CD8-positive, alpha-beta memory T cell (primary cell): ENCODE measurements around the gene KLRC3. TPM values are rescaled to one million over a fixed set of nuclear protein-coding genes. Genes with fewer than 3 reads are reported as not detected.
"Not testable (repeated sequence)": the region's sequence is repeated elsewhere in the genome, so short reads cannot be mapped to it uniquely, and the experiment has no call there.

Experiments used
- CTCF ChIA-PET: fragments of 350-600 bp; sonication (Branson Sonifier 250); formaldehyde crosslinking; loops from one replicate; lab custom pipeline; 2021; ENCODE audit warnings: antibody characterized with exemption; lab: Charles Lee
- POLR2A ChIA-PET: fragments of 350-600 bp; sonication (Branson Sonifier 250); formaldehyde crosslinking; loops from one replicate; lab custom pipeline; 2021; ENCODE audit warnings: antibody characterized with exemption; lab: Charles Lee
- DNase-seq, 5 donors: peaks; one replicate each; pipeline versions ENCODE4 v3.0.0 to v3.0.0-alpha.2; 2020 to 2022; ENCODE audit warnings: mixed read lengths in 1 of 5
- H3K27ac ChIP-seq: one replicate; pipeline ENCODE4 v1.7.0; 2013; ENCODE audit warnings: low read depth, mild to moderate bottlenecking, low read length, moderate library complexity
- H3K27me3 ChIP-seq: 2 replicates; pipeline ENCODE4 v1.7.0; 2013; ENCODE audit warnings: low read length, mild to moderate bottlenecking; ENCODE audit not compliant: insufficient read depth, poor library complexity, severe bottlenecking
- H3K36me3 ChIP-seq: 2 replicates; pipeline ENCODE4 v1.7.0; 2013; ENCODE audit warnings: mild to moderate bottlenecking, low read length, moderate library complexity; ENCODE audit not compliant: insufficient read depth
- H3K4me1 ChIP-seq: 2 replicates; pipeline ENCODE4 v1.7.0; 2013; ENCODE audit warnings: mild to moderate bottlenecking, low read length, moderate library complexity; ENCODE audit not compliant: insufficient read depth
- H3K4me3 ChIP-seq: 2 replicates; pipeline ENCODE4 v1.7.0; 2013; ENCODE audit warnings: mild to moderate bottlenecking, low read length
- H3K9me3 ChIP-seq: 2 replicates; pipeline ENCODE4 v1.7.0; 2013; ENCODE audit warnings: mild to moderate bottlenecking, low read length
- H3K27ac Mint-ChIP-seq, 8 donors: one replicate each; pipeline ENCODE4 v1.8.0; 2020 to 2021; ENCODE audit warnings: mixed read lengths in 8 of 8, mild to moderate bottlenecking in 6 of 8, inconsistent platforms in 3 of 8, moderate library complexity in 3 of 8
- H3K27me3 Mint-ChIP-seq, 2 donors: one replicate each; pipeline ENCODE4 v1.8.0; 2020 to 2021; ENCODE audit warnings: mixed read lengths in 2 of 2, mild to moderate bottlenecking in 1 of 2, moderate library complexity in 1 of 2
- H3K36me3 Mint-ChIP-seq, 3 donors: one replicate each; pipeline ENCODE4 v1.8.0; 2020 to 2021; ENCODE audit warnings: mixed read lengths in 3 of 3, inconsistent platforms in 1 of 3, mild to moderate bottlenecking in 1 of 3
- H3K4me1 Mint-ChIP-seq, 3 donors: one replicate each; pipeline ENCODE4 v1.8.0; 2020 to 2021; ENCODE audit warnings: mixed read lengths in 3 of 3, inconsistent platforms in 1 of 3, mild to moderate bottlenecking in 1 of 3
- H3K4me3 Mint-ChIP-seq, 7 donors: one replicate each; pipeline ENCODE4 v1.8.0; 2020 to 2021; ENCODE audit warnings: mixed read lengths in 7 of 7, mild to moderate bottlenecking in 6 of 7, moderate library complexity in 4 of 7, inconsistent platforms in 2 of 7
- H3K9me3 Mint-ChIP-seq, 5 donors: one replicate each; pipeline ENCODE4 v1.8.0; 2020 to 2022; ENCODE audit warnings: mixed read lengths in 5 of 5, mild to moderate bottlenecking in 3 of 5, moderate library complexity in 2 of 5, inconsistent platforms in 1 of 5
- polyA plus RNA-seq: library from polyadenylated mRNA; unstranded; fragments of 300-500 nt; fragmentation: Illumina TruSeq; gene quantifications from one replicate; pipeline ENCODE4 v1.2.3, GENCODE V29; 2021
- total RNA-seq, 2 experiments: library from RNA; stranded (reverse); gene quantifications; one replicate each; pipeline ENCODE4 v1.2.3, GENCODE V29; 2021

KLRC3 gene
- total RNA-seq (1 to 10 TPM; 3.0 to 3.2 TPM), polyA plus RNA-seq (7.1 TPM)

- H3K27ac Mint-ChIP-seq: peak within 1 kb of the TSS in 2 of 8 donors; percentile 10 to 51
- H3K9me3 Mint-ChIP-seq, CTCF ChIA-PET, H3K4me1 Mint-ChIP-seq, H3K4me3 ChIP-seq, H3K4me1 ChIP-seq, POLR2A ChIA-PET, H3K27me3 ChIP-seq, H3K27me3 Mint-ChIP-seq, DNase-seq, H3K27ac ChIP-seq, H3K36me3 Mint-ChIP-seq, H3K9me3 ChIP-seq, H3K36me3 ChIP-seq: not testable (repeated sequence)
- peak within 1 kb of the TSS; percentile 44 to 84 (median 68) for H3K4me3 Mint-ChIP-seq
These were observed at the start of gene KLRC3 for GRCh38 chr12:10420334-10420733. Gene KLRC3 (minus strand): TSS chr12:10420595. CDS start chr12:10420550, 45 bp downstream.

- Mint-ChIP-seq H3K9me3 (peaks cover 6 to 26% (median 11%) of the 10 kb centered on the region in 5 donors), H3K4me1 (peaks cover 7 to 10% (median 8%) of the 10 kb centered on the region in 3 donors), H3K27ac (peak overlapping the region in 2 of 8 donors; percentile 25 to 32), H3K27me3 (no peaks in the 10 kb centered on the region), H3K36me3 (peaks cover 0 to 46% (median 2%) of the 10 kb centered on the region in 3 donors), H3K4me3 (no peak overlapping the region)
- Histone ChIP-seq H3K36me3 (no peaks in the 10 kb centered on the region), H3K27ac (no peak overlapping the region), H3K9me3 (no peaks in the 10 kb centered on the region), H3K4me1 (no peaks in the 10 kb centered on the region), H3K4me3 (no peak overlapping the region), H3K27me3 (no peaks in the 10 kb centered on the region)
- ChIA-PET CTCF (interaction anchor here (1.0 kb wide), 1 partner anchor 12 kb away, joined by 3 read pairs; no protein-coding TSS in a partner anchor), POLR2A (no interaction called here)
- no peak for DNase-seq
These were observed 49.3 kb upstream of the KLRC3 start for GRCh38 chr12:10469701-10470100.

GRCh38 chr12:10466311-10466710, 45.9 kb upstream of the KLRC3 start:
- CTCF ChIA-PET: no interaction called here
- Mint-ChIP-seq H3K27me3 (peaks cover 0 to 1% of the 10 kb centered on the region in 2 donors), H3K36me3 (peaks cover 5 to 65% (median 11%) of the 10 kb centered on the region in 3 donors)

GRCh38 chr12:10457760-10458159, 37.4 kb upstream of the KLRC3 start:
- no peak for DNase-seq
- H3K36me3 ChIP-seq: no peaks in the 10 kb centered on the region
- no peak overlapping the region for H3K4me3 ChIP-seq
- H3K27me3 ChIP-seq: no peaks in the 10 kb centered on the region
- ChIA-PET CTCF (interaction anchor here (1.2 kb wide), 1 partner anchor 12 kb away, joined by 3 read pairs; no protein-coding TSS in a partner anchor), POLR2A (no interaction called here)
- H3K27ac Mint-ChIP-seq: peak overlapping the region in 3 of 8 donors; percentile 35 to 39 (median 36)
- H3K27me3 Mint-ChIP-seq: peaks cover 0 to 1% of the 10 kb centered on the region in 2 donors
- no peaks in the 10 kb centered on the region for H3K4me1 ChIP-seq
- peaks cover 11 to 20% (median 17%) of the 10 kb centered on the region in 3 donors for H3K4me1 Mint-ChIP-seq
- peak overlapping the region in 2 of 7 donors; percentile 7 to 8 for H3K4me3 Mint-ChIP-seq
- peaks cover 3 to 64% (median 21%) of the 10 kb centered on the region in 3 donors for H3K36me3 Mint-ChIP-seq
- H3K27ac ChIP-seq: no peak overlapping the region
- H3K9me3 ChIP-seq: no peaks in the 10 kb centered on the region
- H3K9me3 Mint-ChIP-seq: peaks cover 49 to 70% (median 53%) of the 10 kb centered on the region in 5 donors

More at GRCh38 chr12:10466311-10466710, 45.9 kb upstream of the KLRC3 start:
- Mint-ChIP-seq H3K9me3 (peaks cover 3 to 21% (median 17%) of the 10 kb centered on the region in 5 donors), H3K27ac (no peak overlapping the region), H3K4me3 (no peak overlapping the region), H3K4me1 (peaks cover 7 to 10% (median 10%) of the 10 kb centered on the region in 3 donors)
- Histone ChIP-seq H3K36me3 (no peaks in the 10 kb centered on the region), H3K4me3 (no peak overlapping the region), H3K27me3 (no peaks in the 10 kb centered on the region), H3K4me1 (no peaks in the 10 kb centered on the region), H3K27ac (no peak overlapping the region), H3K9me3 (no peaks in the 10 kb centered on the region)
- POLR2A ChIA-PET: no interaction called here
- no peak for DNase-seq

GRCh38 chr12:10456856-10457255, 36.5 kb upstream of the KLRC3 start:
- no peak overlapping the region for H3K4me3 ChIP-seq
- H3K4me3 Mint-ChIP-seq: no peak overlapping the region
- peaks cover 11 to 20% (median 17%) of the 10 kb centered on the region in 3 donors for H3K4me1 Mint-ChIP-seq
- H3K27me3 ChIP-seq: no peaks in the 10 kb centered on the region
- no peaks in the 10 kb centered on the region for H3K27me3 Mint-ChIP-seq
- peaks cover 40 to 62% (median 52%) of the 10 kb centered on the region in 5 donors for H3K9me3 Mint-ChIP-seq
- H3K36me3 Mint-ChIP-seq: peaks cover 1 to 55% (median 20%) of the 10 kb centered on the region in 3 donors
- POLR2A ChIA-PET: no interaction called here
- CTCF ChIA-PET: interaction anchor here (1.2 kb wide), 1 partner anchor 12 kb away, joined by 3 read pairs; no protein-coding TSS in a partner anchor
- DNase-seq: no peak
- no peaks in the 10 kb centered on the region for H3K36me3 ChIP-seq
- peak overlapping the region in 1 of 8 donors; percentile 50 for H3K27ac Mint-ChIP-seq
- H3K9me3 ChIP-seq: no peaks in the 10 kb centered on the region
- H3K4me1 ChIP-seq: no peaks in the 10 kb centered on the region
- H3K27ac ChIP-seq: no peak overlapping the region

GRCh38 chr12:10455766-10456165, 35.4 kb upstream of the KLRC3 start:
- Histone ChIP-seq H3K27ac (no peak overlapping the region), H3K9me3 (no peaks in the 10 kb centered on the region), H3K36me3 (no peaks in the 10 kb centered on the region), H3K4me1 (no peaks in the 10 kb centered on the region), H3K27me3 (no peaks in the 10 kb centered on the region), H3K4me3 (no peak overlapping the region)
- no peak overlapping the region for H3K4me3 Mint-ChIP-seq
- ChIA-PET CTCF (no interaction called here), POLR2A (no interaction called here)
- no peaks in the 10 kb centered on the region for H3K27me3 Mint-ChIP-seq
- no peak overlapping the region for H3K27ac Mint-ChIP-seq
- peaks cover 39 to 59% (median 50%) of the 10 kb centered on the region in 5 donors for H3K9me3 Mint-ChIP-seq
- no peak for DNase-seq
- peaks cover 11 to 18% (median 17%) of the 10 kb centered on the region in 3 donors for H3K4me1 Mint-ChIP-seq
- H3K36me3 Mint-ChIP-seq: peaks cover 0 to 50% (median 18%) of the 10 kb centered on the region in 3 donors

- H3K4me3 ChIP-seq: no peak overlapping the region
These were observed 34.1 kb upstream of the KLRC3 start for GRCh38 chr12:10454531-10454930.

GRCh38 chr12:10453156-10453555, 32.8 kb upstream of the KLRC3 start, which contains the start of gene KLRC1:
Gene KLRC1 (minus strand): TSS chr12:10453377. CDS start chr12:10451156, 2,221 bp downstream.
- Mint-ChIP-seq H3K4me3 (peak within 1 kb of the TSS in 6 of 7 donors; percentile 24 to 84 (median 68)), H3K27ac (peak within 1 kb of the TSS in 5 of 8 donors; percentile 17 to 77 (median 29)), H3K9me3 (peaks cover 30 to 41% (median 32%) of the 10 kb centered on the region in 5 donors), H3K36me3 (peaks cover 2 to 34% (median 14%) of the 10 kb centered on the region in 3 donors), H3K4me1 (peaks cover 7 to 11% (median 10%) of the 10 kb centered on the region in 3 donors), H3K27me3 (no peaks in the 10 kb centered on the region)
- Histone ChIP-seq H3K9me3 (no peaks in the 10 kb centered on the region), H3K4me3 (no peak within 1 kb of the TSS), H3K27me3 (no peaks in the 10 kb centered on the region), H3K4me1 (no peaks in the 10 kb centered on the region), H3K36me3 (no peaks in the 10 kb centered on the region), H3K27ac (no peak within 1 kb of the TSS)
- ChIA-PET POLR2A (no interaction called here), CTCF (no interaction called here)
- no peak for DNase-seq

More at GRCh38 chr12:10454531-10454930, 34.1 kb upstream of the KLRC3 start:
- Histone ChIP-seq H3K36me3 (no peaks in the 10 kb centered on the region), H3K27ac (no peak overlapping the region), H3K4me1 (no peaks in the 10 kb centered on the region), H3K9me3 (no peaks in the 10 kb centered on the region), H3K27me3 (no peaks in the 10 kb centered on the region)
- ChIA-PET CTCF (no interaction called here), POLR2A (interaction anchor here (0.6 kb wide), 1 partner anchor 1852 kb away, joined by 3 read pairs; no protein-coding TSS in a partner anchor)
- Mint-ChIP-seq H3K9me3 (peaks cover 31 to 51% (median 43%) of the 10 kb centered on the region in 5 donors), H3K4me1 (peaks cover 11 to 18% (median 17%) of the 10 kb centered on the region in 3 donors), H3K27ac (peak overlapping the region in 3 of 8 donors; percentile 52 to 88 (median 77)), H3K4me3 (peak overlapping the region in 1 of 7 donors; percentile 42), H3K27me3 (no peaks in the 10 kb centered on the region), H3K36me3 (peaks cover 0 to 38% (median 15%) of the 10 kb centered on the region in 3 donors)
- no peak for DNase-seq
